ENCODE results near the gene IL31RA. TPM values are rescaled to one million over a fixed set of nuclear protein-coding genes. Genes with fewer than 3 reads are reported as not detected.
A peak's percentile ranks its signal among the peaks of the same experiment; 100 is the strongest.

The IL31RA gene
- total and polyA plus RNA-seq, 10 of the 15 experiments (the other 5 are each of a cell fraction or from before 2014, with no cell fraction given): 0.03 to 0.31 (median 0.11) TPM; not detected in 2

GRCh38 chr5:55918087-55919035, 67.2 kb downstream of the IL31RA start:
- no peaks in the 10 kb centered on the region for H3K79me2 ChIP-seq (ENCODE audit: control insufficient read depth, insufficient read depth, low read length)
- no peak overlapping the region for H3K27ac ChIP-seq (ENCODE audit: control insufficient read depth, insufficient read depth)
- H3K4me1 ChIP-seq (ENCODE audit: control insufficient read depth, insufficient read depth, low read length): peaks cover 16% of the 10 kb centered on the region
- H3K9me3 ChIP-seq (replicated peaks; ENCODE audit: control insufficient read depth, insufficient read depth, low read length): no peaks in the 10 kb centered on the region
- no TSS peak for BruUV-seq (replicated peaks)
- H3K27me3 ChIP-seq (replicated peaks in 1 of 2; ENCODE audit: control insufficient read depth in 2 of 2, insufficient read depth in 2 of 2, low read length in 1 of 2): no peaks in the 10 kb centered on the region
- intact Hi-C loops (cut with micrococcal nuclease; ENCODE audit: unreplicated experiment): no loop called here
- no peak for DNase-seq (ENCODE audit: low read depth, low spot score)
- ChIA-PET RAD21 (ENCODE audit: unreplicated experiment) (interaction anchor here (1.1 to 1.4 kb wide), 3 partner anchors 15 to 157 kb away, joined by 4 to 5 read pairs (median 5); no protein-coding TSS in a partner anchor), POLR2A (no interaction called here), SMC1A (ENCODE audit: uncharacterized antibody, unreplicated experiment) (interaction anchor here (1.1 to 2.0 kb wide), 5 partner anchors 11 to 104 kb away, joined by 3 to 10 read pairs (median 4); no protein-coding TSS in a partner anchor), CTCF (interaction anchor here (1.0 to 6.7 kb wide), 2 partner anchors 14 to 18 kb away, joined by 3 to 49 read pairs; no protein-coding TSS in a partner anchor)
- no peaks in the 10 kb centered on the region for H4K20me1 ChIP-seq (ENCODE audit: control insufficient read depth, insufficient read depth)
- H3K36me3 ChIP-seq (ENCODE audit: control insufficient read depth in 2 of 2, insufficient read depth in 2 of 2, low read length in 1 of 2): no peaks in the 10 kb centered on the region
- H3K9ac ChIP-seq (ENCODE audit: control insufficient read depth, insufficient read depth, low read length): no peak overlapping the region
- 0 out of 3 replicates have a peak, but pooled peaks have one; percentile 6 for ATAC-seq
- 61% methylated on average over 17 of the region's 17 CpGs for WGBS (ENCODE audit: insufficient coverage, insufficient replicate concordance, low lambda C conversion rate, missing lambda C conversion rate)
- in situ Hi-C loops (cut with MboI): no loop called here
- H3K4me3 ChIP-seq: no peak overlapping the region
- H3K4me2 ChIP-seq (ENCODE audit: control insufficient read depth, insufficient read depth): no peak overlapping the region
- TF ChIP-seq, protein P1, sequence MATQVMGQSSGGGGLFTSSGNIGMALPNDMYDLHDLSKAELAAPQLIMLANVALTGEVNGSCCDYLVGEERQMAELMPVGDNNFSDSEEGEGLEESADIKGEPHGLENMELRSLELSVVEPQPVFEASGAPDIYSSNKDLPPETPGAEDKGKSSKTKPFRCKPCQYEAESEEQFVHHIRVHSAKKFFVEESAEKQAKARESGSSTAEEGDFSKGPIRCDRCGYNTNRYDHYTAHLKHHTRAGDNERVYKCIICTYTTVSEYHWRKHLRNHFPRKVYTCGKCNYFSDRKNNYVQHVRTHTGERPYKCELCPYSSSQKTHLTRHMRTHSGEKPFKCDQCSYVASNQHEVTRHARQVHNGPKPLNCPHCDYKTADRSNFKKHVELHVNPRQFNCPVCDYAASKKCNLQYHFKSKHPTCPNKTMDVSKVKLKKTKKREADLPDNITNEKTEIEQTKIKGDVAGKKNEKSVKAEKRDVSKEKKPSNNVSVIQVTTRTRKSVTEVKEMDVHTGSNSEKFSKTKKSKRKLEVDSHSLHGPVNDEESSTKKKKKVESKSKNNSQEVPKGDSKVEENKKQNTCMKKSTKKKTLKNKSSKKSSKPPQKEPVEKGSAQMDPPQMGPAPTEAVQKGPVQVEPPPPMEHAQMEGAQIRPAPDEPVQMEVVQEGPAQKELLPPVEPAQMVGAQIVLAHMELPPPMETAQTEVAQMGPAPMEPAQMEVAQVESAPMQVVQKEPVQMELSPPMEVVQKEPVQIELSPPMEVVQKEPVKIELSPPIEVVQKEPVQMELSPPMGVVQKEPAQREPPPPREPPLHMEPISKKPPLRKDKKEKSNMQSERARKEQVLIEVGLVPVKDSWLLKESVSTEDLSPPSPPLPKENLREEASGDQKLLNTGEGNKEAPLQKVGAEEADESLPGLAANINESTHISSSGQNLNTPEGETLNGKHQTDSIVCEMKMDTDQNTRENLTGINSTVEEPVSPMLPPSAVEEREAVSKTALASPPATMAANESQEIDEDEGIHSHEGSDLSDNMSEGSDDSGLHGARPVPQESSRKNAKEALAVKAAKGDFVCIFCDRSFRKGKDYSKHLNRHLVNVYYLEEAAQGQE (IDR thresholded peaks at IDR 0.05; ENCODE audit: low read depth, low read length): no peak
- TF ChIP-seq, protein P2, sequence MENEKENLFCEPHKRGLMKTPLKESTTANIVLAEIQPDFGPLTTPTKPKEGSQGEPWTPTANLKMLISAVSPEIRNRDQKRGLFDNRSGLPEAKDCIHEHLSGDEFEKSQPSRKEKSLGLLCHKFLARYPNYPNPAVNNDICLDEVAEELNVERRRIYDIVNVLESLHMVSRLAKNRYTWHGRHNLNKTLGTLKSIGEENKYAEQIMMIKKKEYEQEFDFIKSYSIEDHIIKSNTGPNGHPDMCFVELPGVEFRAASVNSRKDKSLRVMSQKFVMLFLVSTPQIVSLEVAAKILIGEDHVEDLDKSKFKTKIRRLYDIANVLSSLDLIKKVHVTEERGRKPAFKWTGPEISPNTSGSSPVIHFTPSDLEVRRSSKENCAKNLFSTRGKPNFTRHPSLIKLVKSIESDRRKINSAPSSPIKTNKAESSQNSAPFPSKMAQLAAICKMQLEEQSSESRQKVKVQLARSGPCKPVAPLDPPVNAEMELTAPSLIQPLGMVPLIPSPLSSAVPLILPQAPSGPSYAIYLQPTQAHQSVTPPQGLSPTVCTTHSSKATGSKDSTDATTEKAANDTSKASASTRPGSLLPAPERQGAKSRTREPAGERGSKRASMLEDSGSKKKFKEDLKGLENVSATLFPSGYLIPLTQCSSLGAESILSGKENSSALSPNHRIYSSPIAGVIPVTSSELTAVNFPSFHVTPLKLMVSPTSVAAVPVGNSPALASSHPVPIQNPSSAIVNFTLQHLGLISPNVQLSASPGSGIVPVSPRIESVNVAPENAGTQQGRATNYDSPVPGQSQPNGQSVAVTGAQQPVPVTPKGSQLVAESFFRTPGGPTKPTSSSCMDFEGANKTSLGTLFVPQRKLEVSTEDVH (IDR thresholded peaks at IDR 0.05; ENCODE audit: low read depth, partially characterized antibody): no peak
- TF ChIP-seq, protein P3, sequence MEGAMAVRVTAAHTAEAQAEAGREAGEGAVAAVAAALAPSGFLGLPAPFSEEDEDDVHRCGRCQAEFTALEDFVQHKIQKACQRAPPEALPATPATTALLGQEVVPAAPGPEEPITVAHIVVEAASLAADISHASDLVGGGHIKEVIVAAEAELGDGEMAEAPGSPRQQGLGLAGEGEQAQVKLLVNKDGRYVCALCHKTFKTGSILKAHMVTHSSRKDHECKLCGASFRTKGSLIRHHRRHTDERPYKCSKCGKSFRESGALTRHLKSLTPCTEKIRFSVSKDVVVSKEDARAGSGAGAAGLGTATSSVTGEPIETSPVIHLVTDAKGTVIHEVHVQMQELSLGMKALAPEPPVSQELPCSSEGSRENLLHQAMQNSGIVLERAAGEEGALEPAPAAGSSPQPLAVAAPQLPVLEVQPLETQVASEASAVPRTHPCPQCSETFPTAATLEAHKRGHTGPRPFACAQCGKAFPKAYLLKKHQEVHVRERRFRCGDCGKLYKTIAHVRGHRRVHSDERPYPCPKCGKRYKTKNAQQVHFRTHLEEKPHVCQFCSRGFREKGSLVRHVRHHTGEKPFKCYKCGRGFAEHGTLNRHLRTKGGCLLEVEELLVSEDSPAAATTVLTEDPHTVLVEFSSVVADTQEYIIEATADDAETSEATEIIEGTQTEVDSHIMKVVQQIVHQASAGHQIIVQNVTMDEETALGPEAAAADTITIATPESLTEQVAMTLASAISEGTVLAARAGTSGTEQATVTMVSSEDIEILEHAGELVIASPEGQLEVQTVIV (IDR thresholded peaks at IDR 0.05; ENCODE audit: borderline replicate concordance, partially characterized antibody): no peak
- TF ChIP-seq HSF1 (IDR thresholded peaks at IDR 0.05; ENCODE audit: low read depth, low read length) (no peak), MXI1 (IDR thresholded peaks at IDR 0.05; ENCODE audit: low read depth, low read length) (no peak), BACH1 (IDR thresholded peaks at IDR 0.05; ENCODE audit: borderline replicate concordance) (no peak), NRF1 (conservative IDR thresholded peaks at IDR 0.05; ENCODE audit: low read depth, low read length) (no peak), NR2F1 (conservative IDR thresholded peaks at IDR 0.05) (peak; percentile 94)
- no peak for FAIRE-seq
- H2AFZ ChIP-seq (ENCODE audit: control insufficient read depth, low read depth, low read length): no peak overlapping the region

All from GM12878 (cell line).